Upper lobe of left lung (tissue), 4 donors: Measurements from ENCODE around the gene LRP1.

Experiments used
- EP300 ChIP-seq, 4 donors: sonication (generic); formaldehyde crosslinking; IDR thresholded peaks; one replicate each; pipeline ENCODE4 v1.5.1; 2017; ENCODE audit warnings: antibody characterized with exemption in 4 of 4, control low read depth in 2 of 4
- POLR2A ChIP-seq, 4 donors: fragments of 450-650 bp; IDR thresholded peaks; one replicate each; pipeline ENCODE4 v1.5.1; 2016 to 2017; ENCODE audit warnings: antibody characterized with exemption in 4 of 4, mild to moderate bottlenecking in 2 of 4
- POLR2AphosphoS5 ChIP-seq, 2 donors: sonication (generic); formaldehyde crosslinking; IDR thresholded peaks; one replicate each; pipeline ENCODE4 v1.5.1; 2017; ENCODE audit warnings: antibody characterized with exemption in 2 of 2
- TF ChIP-seq, protein P1 (sequence below), 6 experiments: fragments of 450-650 bp in 4 of 6; fragments of 200-600 bp in 2 of 6; sonication (generic) in 2 of 6; IDR thresholded peaks; one replicate each; pipeline ENCODE4 v1.5.1; 2016 to 2019; ENCODE audit warnings: antibody characterized with exemption in 6 of 6

DNA sequence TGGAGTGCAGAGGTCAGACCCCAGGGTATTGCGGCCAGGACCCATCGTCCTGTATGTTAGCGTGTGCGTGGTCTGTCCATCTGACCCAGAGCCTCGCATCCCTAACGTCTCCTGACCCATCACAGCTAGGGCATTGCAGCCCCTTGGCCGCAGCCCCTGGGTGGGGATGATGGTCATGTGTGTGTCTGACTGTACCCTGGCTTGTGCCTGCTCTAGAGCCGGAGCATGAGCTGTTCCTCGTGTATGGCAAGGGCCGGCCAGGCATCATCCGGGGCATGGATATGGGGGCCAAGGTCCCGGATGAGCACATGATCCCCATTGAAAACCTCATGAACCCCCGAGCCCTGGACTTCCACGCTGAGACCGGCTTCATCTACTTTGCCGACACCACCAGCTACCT, 29.9 kb downstream of the LRP1 start:
- TF ChIP-seq EP300 (IDR thresholded peaks at IDR 0.05) = no peak
- TF ChIP-seq, protein P1, sequence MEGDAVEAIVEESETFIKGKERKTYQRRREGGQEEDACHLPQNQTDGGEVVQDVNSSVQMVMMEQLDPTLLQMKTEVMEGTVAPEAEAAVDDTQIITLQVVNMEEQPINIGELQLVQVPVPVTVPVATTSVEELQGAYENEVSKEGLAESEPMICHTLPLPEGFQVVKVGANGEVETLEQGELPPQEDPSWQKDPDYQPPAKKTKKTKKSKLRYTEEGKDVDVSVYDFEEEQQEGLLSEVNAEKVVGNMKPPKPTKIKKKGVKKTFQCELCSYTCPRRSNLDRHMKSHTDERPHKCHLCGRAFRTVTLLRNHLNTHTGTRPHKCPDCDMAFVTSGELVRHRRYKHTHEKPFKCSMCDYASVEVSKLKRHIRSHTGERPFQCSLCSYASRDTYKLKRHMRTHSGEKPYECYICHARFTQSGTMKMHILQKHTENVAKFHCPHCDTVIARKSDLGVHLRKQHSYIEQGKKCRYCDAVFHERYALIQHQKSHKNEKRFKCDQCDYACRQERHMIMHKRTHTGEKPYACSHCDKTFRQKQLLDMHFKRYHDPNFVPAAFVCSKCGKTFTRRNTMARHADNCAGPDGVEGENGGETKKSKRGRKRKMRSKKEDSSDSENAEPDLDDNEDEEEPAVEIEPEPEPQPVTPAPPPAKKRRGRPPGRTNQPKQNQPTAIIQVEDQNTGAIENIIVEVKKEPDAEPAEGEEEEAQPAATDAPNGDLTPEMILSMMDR (IDR thresholded peaks at IDR 0.05) = no peak
- TF ChIP-seq POLR2A (IDR thresholded peaks at IDR 0.05) = no peak
- TF ChIP-seq POLR2AphosphoS5 (IDR thresholded peaks at IDR 0.05) = no peak
